ENCODE data around the gene CSGALNACT2. TPM values are rescaled to one million over a fixed set of nuclear protein-coding genes. Genes with fewer than 3 reads are reported as not detected.
A peak's percentile ranks its signal among the peaks of the same experiment; 100 is the strongest.

CSGALNACT2 gene, protein sequence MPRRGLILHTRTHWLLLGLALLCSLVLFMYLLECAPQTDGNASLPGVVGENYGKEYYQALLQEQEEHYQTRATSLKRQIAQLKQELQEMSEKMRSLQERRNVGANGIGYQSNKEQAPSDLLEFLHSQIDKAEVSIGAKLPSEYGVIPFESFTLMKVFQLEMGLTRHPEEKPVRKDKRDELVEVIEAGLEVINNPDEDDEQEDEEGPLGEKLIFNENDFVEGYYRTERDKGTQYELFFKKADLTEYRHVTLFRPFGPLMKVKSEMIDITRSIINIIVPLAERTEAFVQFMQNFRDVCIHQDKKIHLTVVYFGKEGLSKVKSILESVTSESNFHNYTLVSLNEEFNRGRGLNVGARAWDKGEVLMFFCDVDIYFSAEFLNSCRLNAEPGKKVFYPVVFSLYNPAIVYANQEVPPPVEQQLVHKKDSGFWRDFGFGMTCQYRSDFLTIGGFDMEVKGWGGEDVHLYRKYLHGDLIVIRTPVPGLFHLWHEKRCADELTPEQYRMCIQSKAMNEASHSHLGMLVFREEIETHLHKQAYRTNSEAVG
- 8.9 and 9.7 TPM in 2 replicates for total RNA-seq (2021)
- long read RNA-seq, transcript CSGALNACT2-201 (8 exons, 3,730 nt): major isoform, 8 of 13 reads
- long read RNA-seq, partial matches to known transcripts: 2 of 13 reads
- long read RNA-seq, other reads (novel, unspliced or antisense): 3 of 13 reads

DNA sequence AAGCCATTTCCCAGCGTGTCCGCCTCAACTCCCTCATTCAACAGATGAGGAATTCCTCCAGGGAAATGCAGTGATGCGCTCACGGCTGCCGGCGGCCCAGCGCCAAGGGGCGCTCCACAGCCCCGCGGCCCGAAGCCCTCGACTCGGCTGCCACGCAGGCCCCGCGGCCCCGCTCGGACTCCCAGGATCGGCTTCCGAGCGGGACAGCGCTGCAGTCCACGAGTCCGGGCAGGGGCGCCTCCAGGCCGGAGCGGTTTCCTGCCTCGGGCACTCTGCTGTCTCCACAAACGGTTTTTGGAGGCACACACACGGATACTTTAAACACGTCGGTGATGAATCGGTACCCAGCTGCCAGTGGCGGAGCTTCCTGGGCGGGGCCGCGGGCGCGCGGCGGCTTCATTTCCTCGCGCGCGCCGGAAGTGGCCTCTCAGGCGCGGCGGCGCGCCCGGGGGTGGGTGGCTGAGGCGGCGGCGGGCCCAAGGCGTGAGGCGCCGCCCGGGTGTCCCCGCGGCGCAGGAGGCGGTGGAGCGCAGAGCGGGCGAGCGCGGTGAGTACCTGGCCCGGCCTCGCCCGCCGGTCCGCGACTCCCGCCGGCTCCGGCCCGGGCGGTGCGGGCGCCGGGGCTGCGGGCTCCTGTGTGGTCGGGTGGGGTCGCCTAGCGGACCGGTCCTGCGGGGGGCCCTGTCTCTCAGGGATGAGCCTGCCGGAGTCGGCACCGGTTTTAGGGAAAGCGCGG lies at the start of gene CSGALNACT2:
Gene CSGALNACT2, plus strand, starts transcription at position 425 of the 736 bp plus-strand sequence. CDS start 16,705 bp downstream, outside the sequence.
- Histone ChIP-seq H3K27ac (ENCODE audit: insufficient read length, low read depth, low read length) (no peak within 1 kb of the TSS), H4K5ac (ENCODE audit: insufficient read length, low read depth, low read length) (no peak within 1 kb of the TSS), H3K4me2 (ENCODE audit: insufficient read depth, insufficient read length, low read length) (peak within 1 kb of the TSS; percentile 68), H2BK20ac (ENCODE audit: low read depth, low read length, poor library complexity, severe bottlenecking) (no peak within 1 kb of the TSS), H3K79me1 (ENCODE audit: insufficient read depth, low read depth, low read length, poor library complexity, severe bottlenecking) (no peaks in the 10 kb centered on the region), H3K23ac (ENCODE audit: insufficient read length, low read depth, low read length) (no peak within 1 kb of the TSS), H3K79me2 (ENCODE audit: insufficient read depth, low read length) (no peaks in the 10 kb centered on the region; the same call in 1 of the 2 replicates), H2BK12ac (ENCODE audit: insufficient read length, low read depth, low read length) (no peak within 1 kb of the TSS), H2BK120ac (ENCODE audit: low read depth, low read length, poor library complexity, severe bottlenecking) (no peak within 1 kb of the TSS), H4K91ac (ENCODE audit: insufficient read length, low read depth, low read length) (no peak within 1 kb of the TSS), H3K9ac (ENCODE audit: extremely low read depth, insufficient read length, low read length) (peak within 1 kb of the TSS; percentile 15), H2AFZ (ENCODE audit: low read length) (no peak within 1 kb of the TSS), H3K4ac (ENCODE audit: low read depth, low read length) (no peak within 1 kb of the TSS), H3K23me2 (ENCODE audit: insufficient read length, low read depth, low read length, poor library complexity, severe bottlenecking) (peaks cover 5% of the 10 kb centered on the region), H3K4me1 (ENCODE audit: insufficient read depth, low read length) (no peaks in the 10 kb centered on the region), H3T11ph (ENCODE audit: low read length) (no peak within 1 kb of the TSS), H4K20me1 (ENCODE audit: control insufficient read depth, insufficient read depth, insufficient read length) (no peaks in the 10 kb centered on the region), H2BK5ac (ENCODE audit: insufficient read length, low read length) (no peak within 1 kb of the TSS), H3K56ac (ENCODE audit: insufficient read length, low read depth, low read length) (no peak within 1 kb of the TSS), H4K8ac (replicated peaks; ENCODE audit: insufficient read length, low read depth, low read length) (no peak within 1 kb of the TSS), H3K14ac (ENCODE audit: insufficient read depth, low read length) (peak within 1 kb of the TSS; percentile 67; the same call in 1 of the 2 replicates), H3K9me3 (ENCODE audit: control insufficient read depth, low read depth, low read length) (no peaks in the 10 kb centered on the region), H2AK5ac (ENCODE audit: insufficient read length, low read length) (no peak within 1 kb of the TSS), H2BK15ac (ENCODE audit: low read depth, low read length) (no peak within 1 kb of the TSS), H3K27me3 (ENCODE audit: insufficient read depth, low read length) (no peaks in the 10 kb centered on the region), H3K18ac (ENCODE audit: insufficient read length, low read depth, low read length) (no peak within 1 kb of the TSS)
- Mint-ChIP-seq H3K4me1 (peaks cover 13% of the 10 kb centered on the region in 2 experiments), H3K27ac (peak within 1 kb of the TSS; percentile 60 to 95 (median 75); a peak in 4 of 7 replicates), H3K27me3 (ENCODE audit: low read depth) (peaks cover 6% of the 10 kb centered on the region), H3K36me3 (ENCODE audit: insufficient read depth in 1 of 3, low read depth in 3 of 3) (no peaks in the 10 kb centered on the region; a peak in 1 of 7 replicates), H3K4me3 (peak within 1 kb of the TSS; percentile 92 to 96), H3K9me3 (no peaks in the 10 kb centered on the region)
- WGBS (ENCODE audit: extremely low coverage, insufficient read length, low lambda C conversion rate): no CpG with 5 or more reads among the region's 93 CpGs
- DNase-seq: peak; percentile 69
- TF ChIP-seq, protein P1, sequence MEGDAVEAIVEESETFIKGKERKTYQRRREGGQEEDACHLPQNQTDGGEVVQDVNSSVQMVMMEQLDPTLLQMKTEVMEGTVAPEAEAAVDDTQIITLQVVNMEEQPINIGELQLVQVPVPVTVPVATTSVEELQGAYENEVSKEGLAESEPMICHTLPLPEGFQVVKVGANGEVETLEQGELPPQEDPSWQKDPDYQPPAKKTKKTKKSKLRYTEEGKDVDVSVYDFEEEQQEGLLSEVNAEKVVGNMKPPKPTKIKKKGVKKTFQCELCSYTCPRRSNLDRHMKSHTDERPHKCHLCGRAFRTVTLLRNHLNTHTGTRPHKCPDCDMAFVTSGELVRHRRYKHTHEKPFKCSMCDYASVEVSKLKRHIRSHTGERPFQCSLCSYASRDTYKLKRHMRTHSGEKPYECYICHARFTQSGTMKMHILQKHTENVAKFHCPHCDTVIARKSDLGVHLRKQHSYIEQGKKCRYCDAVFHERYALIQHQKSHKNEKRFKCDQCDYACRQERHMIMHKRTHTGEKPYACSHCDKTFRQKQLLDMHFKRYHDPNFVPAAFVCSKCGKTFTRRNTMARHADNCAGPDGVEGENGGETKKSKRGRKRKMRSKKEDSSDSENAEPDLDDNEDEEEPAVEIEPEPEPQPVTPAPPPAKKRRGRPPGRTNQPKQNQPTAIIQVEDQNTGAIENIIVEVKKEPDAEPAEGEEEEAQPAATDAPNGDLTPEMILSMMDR (conservative IDR thresholded peaks at IDR 0.05): no peak
